Right lobe of liver (tissue), 4 donors: ENCODE data around the gene CD99.

ENCODE experiments used
- CTCF ChIP-seq, 4 donors: fragments of 200-600 bp in 3 of 4; fragments of 450-650 bp in 1 of 4; IDR thresholded peaks; one replicate each; pipeline versions ENCODE4 v1.5.1 to v1.8.0; 2016 to 2022; ENCODE audit warnings: antibody characterized with exemption in 4 of 4, mild to moderate bottlenecking in 2 of 4
- POLR2A ChIP-seq: fragments of 450-650 bp; IDR thresholded peaks from one replicate; pipeline ENCODE4 v1.6.1; 2017; ENCODE audit warnings: antibody characterized with exemption, mild to moderate bottlenecking
- donor health status: DM: no; HTN: no; CAD: no.
- donor health status: DM: no; HTN: no; CAD: no.
- donor health status: DM: no; HTN: yes; CAD: no.

GRCh38 chrX:2785538-2785937 is 94.4 kb downstream of the CD99 start:
- TF ChIP-seq POLR2A: no peak
- no peak for TF ChIP-seq CTCF (IDR thresholded peaks at IDR 0.05)
